UCSD-AML1 (cell line): ENCODE measurements around the gene KIAA1614.

Experiments
- DNase-seq: peaks from one replicate; lab custom pipeline; 2025; ENCODE audit not compliant: unreplicated experiment; lab: John Stamatoyannopoulos, UW

The KIAA1614 gene

DNA sequence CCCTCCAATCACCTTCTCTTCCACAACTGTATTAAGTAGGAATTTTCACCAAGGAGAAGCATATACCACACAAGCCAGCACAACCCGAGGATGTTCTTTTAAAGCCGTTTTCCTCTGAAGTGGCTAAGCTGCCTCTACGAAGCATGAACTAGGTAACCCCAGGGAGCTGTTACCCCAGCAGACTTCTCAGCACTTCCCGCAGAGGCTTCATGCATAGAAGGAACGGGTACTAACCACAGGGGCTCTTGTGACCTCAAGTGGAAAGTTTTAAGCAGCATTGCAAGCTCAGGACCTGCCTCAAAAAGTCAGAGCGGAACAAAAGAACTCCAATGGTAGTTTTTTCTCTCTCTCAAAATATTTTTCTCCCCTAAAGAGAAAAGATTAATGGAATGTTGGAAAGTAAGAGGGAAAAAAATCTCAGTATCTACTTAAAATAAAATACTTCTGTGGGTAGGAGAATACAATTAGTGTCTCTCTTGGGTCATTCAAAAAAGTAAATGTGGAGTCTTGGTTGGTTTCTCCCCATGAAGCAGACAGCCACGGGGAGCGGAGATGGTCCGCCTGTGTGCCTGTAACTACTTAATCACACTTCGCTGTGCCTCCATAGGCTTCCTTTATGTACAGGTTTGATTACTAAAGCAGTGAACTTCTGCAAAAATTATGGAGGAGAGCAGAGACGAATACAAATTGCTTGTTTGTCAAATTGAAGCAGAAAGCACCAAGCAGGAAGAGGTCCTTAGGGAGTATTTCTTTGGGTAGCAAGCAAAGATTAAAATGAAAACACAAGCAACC lies 69.1 kb downstream of the KIAA1614 start:
- DNase-seq: no peak

DNA sequence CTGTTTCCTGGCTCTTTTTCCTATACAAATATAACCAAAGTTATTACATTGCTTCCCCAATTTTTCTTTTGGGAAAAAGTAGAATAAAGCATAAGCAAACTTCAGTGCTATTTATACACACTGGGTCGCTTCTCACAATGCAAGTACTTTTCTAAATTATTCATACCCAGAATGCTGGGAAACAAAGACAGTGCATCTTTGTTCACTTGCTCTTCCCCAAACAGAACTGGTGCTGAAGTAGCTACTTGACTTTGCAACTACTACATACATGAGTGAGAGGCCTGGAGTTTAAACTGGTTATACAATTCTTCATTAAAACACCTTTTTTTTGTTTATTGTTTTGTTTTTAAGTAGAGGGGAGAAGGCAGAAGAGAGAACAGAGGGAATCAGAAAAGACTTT lies 69.7 kb downstream of the KIAA1614 start:
- no peak for DNase-seq

DNA sequence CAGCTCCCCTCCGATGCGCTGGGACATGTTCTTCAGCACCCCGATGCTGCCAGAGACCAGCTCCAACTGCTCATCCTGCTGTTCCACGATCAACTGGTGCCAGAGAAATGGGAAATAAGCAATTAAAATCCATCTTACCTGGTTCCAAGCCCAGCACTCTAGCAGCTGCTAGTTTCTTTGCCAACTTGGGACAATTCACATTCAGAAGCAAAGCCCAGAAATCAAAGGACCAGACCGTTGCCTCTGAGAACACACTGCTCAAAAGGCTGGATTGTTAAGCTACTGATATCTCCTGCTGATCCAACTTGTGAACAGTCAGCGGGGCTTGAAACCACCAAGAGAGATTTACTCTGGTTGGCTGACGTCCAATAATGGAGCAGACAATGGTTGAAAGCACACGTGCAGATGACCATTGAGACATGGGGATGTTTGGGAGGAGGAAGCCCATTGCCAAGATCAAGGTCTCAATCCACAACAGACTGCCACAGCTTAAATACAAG lies 75.6 kb downstream of the KIAA1614 start:
- DNase-seq: no peak

DNA sequence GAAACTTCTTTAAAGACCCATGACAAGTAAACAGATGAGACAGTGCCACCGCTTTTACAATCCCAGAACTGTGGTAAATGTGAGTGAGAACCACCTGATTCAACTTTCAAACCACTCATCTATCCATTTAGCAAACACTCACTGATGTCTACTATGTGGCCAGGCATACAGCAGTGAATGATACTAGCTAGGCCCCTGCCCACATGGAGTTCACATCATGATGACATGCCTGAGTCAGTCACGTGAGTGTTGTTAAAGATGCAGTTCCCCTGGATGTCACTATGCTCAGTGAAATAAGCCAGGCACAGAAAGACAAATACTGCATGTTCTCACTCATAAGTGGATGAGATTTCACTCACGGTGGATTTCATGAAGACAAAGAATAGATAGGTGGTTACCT lies 81.6 kb downstream of the KIAA1614 start:
- DNase-seq: no peak

DNA sequence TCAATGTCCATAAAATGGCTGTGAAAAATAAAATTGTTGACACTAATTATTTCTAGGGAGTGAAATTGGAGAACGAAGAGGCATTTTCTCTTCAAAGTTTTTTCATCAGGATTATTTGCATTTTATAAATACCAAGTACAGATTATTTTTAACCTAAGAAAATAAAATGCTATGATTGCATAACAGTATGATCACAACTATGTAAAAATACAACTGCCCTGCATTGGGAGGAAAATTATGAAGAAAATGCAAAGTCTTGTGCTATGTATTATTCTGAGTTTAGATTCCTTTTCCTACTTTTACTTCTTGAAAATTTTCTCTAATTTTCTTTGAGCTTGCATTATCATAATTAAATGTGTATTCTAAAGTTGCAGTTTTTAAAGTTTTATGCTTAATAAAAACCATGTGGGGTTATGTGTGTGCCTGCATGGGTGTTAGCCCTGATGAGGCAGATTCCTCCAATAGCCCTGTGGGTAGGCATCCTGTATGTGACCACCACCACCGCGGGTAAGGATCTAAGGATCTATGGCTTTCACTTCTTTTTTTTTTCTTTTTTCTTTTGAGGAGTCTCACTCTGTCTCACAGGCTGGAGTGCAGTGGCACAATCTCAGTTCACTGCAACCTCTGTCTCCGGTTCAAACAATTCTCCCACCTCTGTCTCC lies 85.3 kb downstream of the KIAA1614 start:
- DNase-seq: no peak
